ENCODE measurements around the gene IARS2.
"Not testable (repeated sequence)": the region's sequence is repeated elsewhere in the genome, so short reads cannot be mapped to it uniquely, and the experiment has no call there.

The IARS2 gene

GRCh38 chr1:220169887-220170286, 76.0 kb downstream of the IARS2 start:
- not testable (repeated sequence) for DNase-seq

GRCh38 chr1:220170836-220171526, 77.0 kb downstream of the IARS2 start:
- DNase-seq, result no peak

- DNase-seq, result no peak
These were observed 82.6 kb downstream of the IARS2 start for GRCh38 chr1:220176540-220176939.

- no peak for DNase-seq
These were observed 88.2 kb downstream of the IARS2 start for GRCh38 chr1:220182111-220182510.

GRCh38 chr1:220182656-220183055, 88.7 kb downstream of the IARS2 start:
- no peak for DNase-seq

- no peak for DNase-seq
These were observed 90.6 kb downstream of the IARS2 start for GRCh38 chr1:220184506-220184905.

- no peak for DNase-seq
These were observed 92.8 kb downstream of the IARS2 start for GRCh38 chr1:220186752-220187151.

- no peak for DNase-seq
These were observed 94.6 kb downstream of the IARS2 start for GRCh38 chr1:220188538-220188937.

GRCh38 chr1:220189750-220190347, 95.9 kb downstream of the IARS2 start:
- DNase-seq, result no peak

- DNase-seq, result no peak
These were observed 101.8 kb downstream of the IARS2 start for GRCh38 chr1:220195701-220196100.

Measured in CD4-positive, alpha-beta T cell treated with Interferon gamma for 1 hour (primary cell).